ENCODE data around the gene OAS1.
"Not testable (repeated sequence)": the region's sequence is repeated elsewhere in the genome, so short reads cannot be mapped to it uniquely, and the experiment has no call there.

Gene OAS1

GRCh38 chr12:112950701-112951100, 43.9 kb downstream of the OAS1 start:
- Mint-ChIP-seq H3K9me3 (peaks cover 4 to 7% of the 10 kb centered on the region in 2 donors), H3K4me1 (no peaks in the 10 kb centered on the region), H3K27me3 (no peaks in the 10 kb centered on the region), H3K4me3 (no peak overlapping the region), H3K27ac (no peak overlapping the region), H3K36me3 (peaks cover 27 to 72% of the 10 kb centered on the region in 2 donors)
- ATAC-seq (replicated peaks) (no peak), DNase-seq (no peak)

DNA sequence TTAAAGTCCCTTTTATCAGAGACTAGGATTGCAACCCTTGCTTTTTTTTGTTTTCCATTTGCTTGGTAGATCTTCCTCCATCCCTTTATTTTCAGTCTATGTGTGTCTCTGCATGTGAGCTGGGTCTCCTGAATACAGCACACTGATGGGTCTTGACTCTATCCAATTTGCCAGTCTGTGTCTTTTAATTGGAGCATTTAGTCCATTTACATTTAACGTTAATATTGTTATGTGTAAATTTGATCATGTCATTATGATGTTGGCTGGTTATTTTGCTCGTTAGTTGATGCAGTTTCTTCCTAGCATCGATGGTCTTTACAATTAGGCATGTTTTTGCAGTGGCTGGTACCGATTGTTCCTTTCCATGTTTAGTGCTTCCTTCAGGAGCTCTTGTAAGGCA, 50.4 kb downstream of the OAS1 start:
- peaks cover 5 to 10% of the 10 kb centered on the region in 2 donors for H3K4me1 Mint-ChIP-seq
- not testable (repeated sequence) for DNase-seq; ATAC-seq (replicated peaks); H3K27me3 Mint-ChIP-seq; H3K27ac Mint-ChIP-seq; H3K4me3 Mint-ChIP-seq
- H3K9me3 Mint-ChIP-seq: peaks cover 17 to 29% of the 10 kb centered on the region in 2 donors
- H3K36me3 Mint-ChIP-seq: peaks cover 58 to 91% of the 10 kb centered on the region in 2 donors

- no peak overlapping the region for H3K4me3 Mint-ChIP-seq
- ATAC-seq (replicated peaks): no peak
- H3K27ac Mint-ChIP-seq: peak overlapping the region; percentile 14
- no peaks in the 10 kb centered on the region for H3K27me3 Mint-ChIP-seq
- peaks cover 5 to 10% of the 10 kb centered on the region in 2 donors for H3K4me1 Mint-ChIP-seq
- DNase-seq: no peak
- peaks cover 13 to 22% of the 10 kb centered on the region in 2 donors for H3K9me3 Mint-ChIP-seq
- H3K36me3 Mint-ChIP-seq: peaks cover 59 to 91% of the 10 kb centered on the region in 2 donors
Measured at GRCh38 chr12:112961074-112961473, 54.3 kb downstream of the OAS1 start.

DNA sequence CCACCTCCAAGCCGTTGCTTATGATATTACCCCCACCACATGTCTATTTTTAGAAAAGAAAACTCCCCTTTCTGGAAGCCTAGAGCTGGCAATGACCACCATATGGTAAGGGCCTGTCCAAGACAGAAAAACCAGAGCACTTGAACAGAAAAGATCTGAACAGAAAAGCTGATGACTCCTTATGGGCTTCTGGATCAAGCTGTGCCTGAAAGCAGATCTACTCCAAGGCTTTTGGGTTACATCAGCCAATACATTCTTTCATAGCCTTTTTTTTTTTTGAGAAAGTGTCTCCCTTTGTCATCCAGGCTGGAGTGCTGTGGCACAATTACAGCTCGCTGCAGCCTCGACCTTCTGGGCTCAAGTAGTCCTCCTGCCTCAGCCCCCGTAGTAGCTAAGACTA, 54.8 kb downstream of the OAS1 start:
- no peak for DNase-seq
- H3K36me3 Mint-ChIP-seq: peaks cover 61 to 91% of the 10 kb centered on the region in 2 donors
- peaks cover 5 to 10% of the 10 kb centered on the region in 2 donors for H3K4me1 Mint-ChIP-seq
- peaks cover 13 to 22% of the 10 kb centered on the region in 2 donors for H3K9me3 Mint-ChIP-seq
- H3K27ac Mint-ChIP-seq: no peak overlapping the region
- no peak for ATAC-seq (replicated peaks)
- H3K27me3 Mint-ChIP-seq: no peaks in the 10 kb centered on the region
- H3K4me3 Mint-ChIP-seq: no peak overlapping the region

DNA sequence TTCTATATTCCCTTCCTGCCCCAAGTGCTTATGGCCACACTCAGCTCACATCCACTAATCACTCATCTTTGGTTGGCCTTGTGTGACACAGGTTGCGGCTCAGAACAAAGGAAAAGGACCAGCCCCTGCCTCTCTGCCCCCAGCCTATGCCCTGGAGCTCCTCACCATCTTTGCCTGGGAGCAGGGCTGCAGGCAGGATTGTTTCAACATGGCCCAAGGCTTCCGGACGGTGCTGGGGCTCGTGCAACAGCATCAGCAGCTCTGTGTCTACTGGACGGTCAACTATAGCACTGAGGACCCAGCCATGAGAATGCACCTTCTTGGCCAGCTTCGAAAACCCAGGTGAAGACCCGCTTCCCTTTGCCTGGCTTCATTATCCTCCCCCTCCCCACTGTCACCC, 55.8 kb downstream of the OAS1 start:
- peaks cover 59 to 89% of the 10 kb centered on the region in 2 donors for H3K36me3 Mint-ChIP-seq
- no peaks in the 10 kb centered on the region for H3K27me3 Mint-ChIP-seq
- H3K27ac Mint-ChIP-seq: no peak overlapping the region
- H3K4me1 Mint-ChIP-seq: peaks cover 3 to 10% of the 10 kb centered on the region in 2 donors
- peaks cover 13 to 18% of the 10 kb centered on the region in 2 donors for H3K9me3 Mint-ChIP-seq
- ATAC-seq (replicated peaks) (no peak), DNase-seq (no peak)
- H3K4me3 Mint-ChIP-seq: no peak overlapping the region

DNA sequence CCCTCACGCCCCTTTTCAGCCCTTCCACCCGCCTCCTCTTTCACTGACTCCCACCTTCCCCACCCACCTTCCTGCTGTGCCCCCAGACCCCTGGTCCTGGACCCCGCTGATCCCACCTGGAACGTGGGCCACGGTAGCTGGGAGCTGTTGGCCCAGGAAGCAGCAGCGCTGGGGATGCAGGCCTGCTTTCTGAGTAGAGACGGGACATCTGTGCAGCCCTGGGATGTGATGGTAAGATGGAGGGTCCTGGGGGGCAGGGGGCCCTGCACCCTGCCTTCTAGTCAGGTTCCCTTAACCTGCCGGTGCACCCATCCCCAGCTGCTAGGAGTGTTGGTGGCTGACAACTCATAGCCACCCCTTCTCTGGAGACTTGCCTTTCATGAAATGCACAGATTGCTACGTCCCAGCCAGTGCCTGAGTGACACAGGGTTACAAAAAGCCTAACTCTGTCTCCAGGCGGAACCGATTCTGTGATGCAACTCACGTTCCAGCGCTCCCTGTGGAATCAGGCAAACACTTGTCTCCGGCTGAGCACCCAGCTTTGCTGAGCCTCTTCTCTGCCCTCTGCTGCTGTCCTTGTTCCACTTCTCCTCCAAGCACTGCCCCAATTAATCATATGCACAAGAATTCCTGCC, 56.6 kb downstream of the OAS1 start:
- H3K9me3 Mint-ChIP-seq: peaks cover 8 to 13% of the 10 kb centered on the region in 2 donors
- DNase-seq: no peak
- no peak overlapping the region for H3K27ac Mint-ChIP-seq
- peaks cover 3 to 10% of the 10 kb centered on the region in 2 donors for H3K4me1 Mint-ChIP-seq
- no peak for ATAC-seq (replicated peaks)
- no peaks in the 10 kb centered on the region for H3K27me3 Mint-ChIP-seq
- no peak overlapping the region for H3K4me3 Mint-ChIP-seq
- H3K36me3 Mint-ChIP-seq: peaks cover 56 to 87% of the 10 kb centered on the region in 2 donors

GRCh38 chr12:112964067-112964670, 57.4 kb downstream of the OAS1 start:
- no peaks in the 10 kb centered on the region for H3K27me3 Mint-ChIP-seq
- H3K4me3 Mint-ChIP-seq: no peak overlapping the region
- peaks cover 49 to 79% of the 10 kb centered on the region in 2 donors for H3K36me3 Mint-ChIP-seq
- ATAC-seq (replicated peaks): no peak
- H3K4me1 Mint-ChIP-seq: peaks cover 3 to 10% of the 10 kb centered on the region in 2 donors
- no peak for DNase-seq
- H3K9me3 Mint-ChIP-seq: peaks cover 8 to 13% of the 10 kb centered on the region in 2 donors
- H3K27ac Mint-ChIP-seq: no peak overlapping the region

DNA sequence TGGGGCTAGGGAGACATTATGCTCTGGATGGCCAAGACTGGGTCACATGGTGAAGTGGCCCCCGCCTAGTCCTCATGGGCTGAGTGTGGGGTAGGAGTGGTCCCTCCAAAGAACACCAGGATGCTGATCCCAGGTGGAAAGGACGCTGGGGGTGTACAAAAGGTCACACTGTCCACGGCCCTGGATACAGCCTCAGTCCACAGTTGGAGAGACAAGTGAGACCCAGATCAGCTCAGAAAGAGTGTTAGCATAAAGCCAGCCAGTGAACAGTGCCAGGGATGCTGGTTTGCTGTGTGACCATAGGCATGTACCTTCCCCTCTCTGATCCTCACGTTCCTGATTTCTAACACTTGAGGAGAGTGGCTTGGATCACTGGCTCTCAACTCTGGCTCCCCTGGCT, 58.2 kb downstream of the OAS1 start:
- H3K9me3 Mint-ChIP-seq: peaks cover 3 to 6% of the 10 kb centered on the region in 2 donors
- ATAC-seq (replicated peaks): no peak
- no peak overlapping the region for H3K4me3 Mint-ChIP-seq
- H3K4me1 Mint-ChIP-seq: peaks cover 3 to 6% of the 10 kb centered on the region in 2 donors
- no peaks in the 10 kb centered on the region for H3K27me3 Mint-ChIP-seq
- no peak for DNase-seq
- no peak overlapping the region for H3K27ac Mint-ChIP-seq
- peaks cover 46 to 79% of the 10 kb centered on the region in 2 donors for H3K36me3 Mint-ChIP-seq

DNA sequence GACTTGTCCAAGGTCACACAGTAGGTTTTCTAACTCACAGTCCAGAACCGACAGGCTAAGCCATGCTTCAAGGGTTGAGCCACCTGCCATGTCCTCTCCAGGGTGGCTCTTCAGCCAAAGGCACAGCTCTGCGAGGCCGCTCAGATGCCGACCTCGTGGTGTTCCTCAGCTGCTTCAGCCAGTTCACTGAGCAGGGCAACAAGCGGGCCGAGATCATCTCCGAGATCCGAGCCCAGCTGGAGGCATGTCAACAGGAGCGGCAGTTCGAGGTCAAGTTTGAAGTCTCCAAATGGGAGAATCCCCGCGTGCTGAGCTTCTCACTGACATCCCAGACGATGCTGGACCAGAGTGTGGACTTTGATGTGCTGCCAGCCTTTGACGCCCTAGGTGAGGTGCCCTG, 58.9 kb downstream of the OAS1 start:
- Mint-ChIP-seq H3K36me3 (peaks cover 47 to 79% of the 10 kb centered on the region in 2 donors), H3K27me3 (no peaks in the 10 kb centered on the region), H3K4me3 (no peak overlapping the region)

GRCh38 chr12:112967306-112967705, 60.5 kb downstream of the OAS1 start:
- H3K4me1 Mint-ChIP-seq: peaks cover 0 to 1% of the 10 kb centered on the region in 2 donors
- H3K4me3 Mint-ChIP-seq: no peak overlapping the region
- ATAC-seq (replicated peaks) (no peak), DNase-seq (no peak)
- no peak overlapping the region for H3K27ac Mint-ChIP-seq
- H3K36me3 Mint-ChIP-seq: peaks cover 32 to 68% of the 10 kb centered on the region in 2 donors
- H3K27me3 Mint-ChIP-seq: no peaks in the 10 kb centered on the region
- H3K9me3 Mint-ChIP-seq: no peaks in the 10 kb centered on the region

More for the DNA sequence above, 58.9 kb downstream of the OAS1 start:
- H3K9me3 Mint-ChIP-seq: peaks cover 3 to 4% of the 10 kb centered on the region in 2 donors
- no peak for DNase-seq
- no peak for ATAC-seq (replicated peaks)
- peaks cover 3 to 5% of the 10 kb centered on the region in 2 donors for H3K4me1 Mint-ChIP-seq
- H3K27ac Mint-ChIP-seq: no peak overlapping the region

GRCh38 chr12:112967858-112968257, 61.1 kb downstream of the OAS1 start:
- H3K27ac Mint-ChIP-seq: no peak overlapping the region
- H3K4me3 Mint-ChIP-seq: no peak overlapping the region
- no peaks in the 10 kb centered on the region for H3K27me3 Mint-ChIP-seq
- H3K36me3 Mint-ChIP-seq: peaks cover 26 to 62% of the 10 kb centered on the region in 2 donors
- no peak for DNase-seq
- H3K9me3 Mint-ChIP-seq: no peaks in the 10 kb centered on the region
- peaks cover 0 to 1% of the 10 kb centered on the region in 2 donors for H3K4me1 Mint-ChIP-seq
- ATAC-seq (replicated peaks): no peak

Measured in stimulated activated naive B cell treated with anti-CD40 and anti-IgM and Interleukin-4, amounts not matched to agents 10 μg/mL and 1 μg/mL and 100 μg/mL, for 72 hours (primary cell).